ENCODE data around the gene C6orf52.

Gene C6orf52

GRCh38 chr6:10722820-10723566 lies 28.6 kb upstream of the C6orf52 start, which contains the start of gene TMEM14C (continued):
- TF ChIP-seq ZNF280D (tag by site-specific recombination; IDR thresholded peaks at IDR 0.05) (no peak), ZBTB11 (tag by site-specific recombination; conservative IDR thresholded peaks at IDR 0.05; ENCODE audit: low read depth) (peak; percentile 85), ZNF777 (tag by site-specific recombination; IDR thresholded peaks at IDR 0.05; ENCODE audit: borderline replicate concordance) (no peak), OSR2 (tag by site-specific recombination; IDR thresholded peaks at IDR 0.05) (no peak; the same call in 1 of the 2 replicates), ZNF555 (tag by site-specific recombination; conservative IDR thresholded peaks at IDR 0.05) (no peak), ZNF768 (tag by site-specific recombination; IDR thresholded peaks at IDR 0.05) (peak; percentile 56; the same call in 1 of the 2 replicates), ZNF76 (tag by site-specific recombination; IDR thresholded peaks at IDR 0.05; ENCODE audit: borderline replicate concordance, low read depth) (0 out of 2 replicates have a peak, but pooled peaks have one; percentile 12), REST (tag by site-specific recombination; IDR thresholded peaks at IDR 0.05) (peak; percentile 48; the same call in 1 of the 2 replicates), ZNF366 (tag by site-specific recombination; conservative IDR thresholded peaks at IDR 0.05) (no peak), ZBTB44 (tag by site-specific recombination; IDR thresholded peaks at IDR 0.05) (peak; percentile 87; the same call in 1 of the 2 replicates), ZNF184 (tag by site-specific recombination; IDR thresholded peaks at IDR 0.05) (no peak), ZBTB21 (tag by site-specific recombination; IDR thresholded peaks at IDR 0.05) (no peak), HIC1 (tag by site-specific recombination; IDR thresholded peaks at IDR 0.05) (no peak), ZBTB17 (tag by site-specific recombination; IDR thresholded peaks at IDR 0.05) (peak; percentile 76), ZNF248 (tag by site-specific recombination; IDR thresholded peaks at IDR 0.05) (no peak), ZNF624 (tag by site-specific recombination; IDR thresholded peaks at IDR 0.05) (no peak), BCL6B (tag by site-specific recombination; IDR thresholded peaks at IDR 0.05) (no peak), TSHZ1 (tag by site-specific recombination; IDR thresholded peaks at IDR 0.05; ENCODE audit: borderline replicate concordance) (no peak)
